EH (cell line): Measurements from ENCODE around the gene CNTRL.
"Not testable (repeated sequence)": the region's sequence is repeated elsewhere in the genome, so short reads cannot be mapped to it uniquely, and the experiment has no call there.

Experiments
- DNase-seq: peaks from one replicate; pipeline ENCODE4 v3.0.0-alpha.2; 2015; ENCODE audit warnings: low read depth

The CNTRL gene, protein sequence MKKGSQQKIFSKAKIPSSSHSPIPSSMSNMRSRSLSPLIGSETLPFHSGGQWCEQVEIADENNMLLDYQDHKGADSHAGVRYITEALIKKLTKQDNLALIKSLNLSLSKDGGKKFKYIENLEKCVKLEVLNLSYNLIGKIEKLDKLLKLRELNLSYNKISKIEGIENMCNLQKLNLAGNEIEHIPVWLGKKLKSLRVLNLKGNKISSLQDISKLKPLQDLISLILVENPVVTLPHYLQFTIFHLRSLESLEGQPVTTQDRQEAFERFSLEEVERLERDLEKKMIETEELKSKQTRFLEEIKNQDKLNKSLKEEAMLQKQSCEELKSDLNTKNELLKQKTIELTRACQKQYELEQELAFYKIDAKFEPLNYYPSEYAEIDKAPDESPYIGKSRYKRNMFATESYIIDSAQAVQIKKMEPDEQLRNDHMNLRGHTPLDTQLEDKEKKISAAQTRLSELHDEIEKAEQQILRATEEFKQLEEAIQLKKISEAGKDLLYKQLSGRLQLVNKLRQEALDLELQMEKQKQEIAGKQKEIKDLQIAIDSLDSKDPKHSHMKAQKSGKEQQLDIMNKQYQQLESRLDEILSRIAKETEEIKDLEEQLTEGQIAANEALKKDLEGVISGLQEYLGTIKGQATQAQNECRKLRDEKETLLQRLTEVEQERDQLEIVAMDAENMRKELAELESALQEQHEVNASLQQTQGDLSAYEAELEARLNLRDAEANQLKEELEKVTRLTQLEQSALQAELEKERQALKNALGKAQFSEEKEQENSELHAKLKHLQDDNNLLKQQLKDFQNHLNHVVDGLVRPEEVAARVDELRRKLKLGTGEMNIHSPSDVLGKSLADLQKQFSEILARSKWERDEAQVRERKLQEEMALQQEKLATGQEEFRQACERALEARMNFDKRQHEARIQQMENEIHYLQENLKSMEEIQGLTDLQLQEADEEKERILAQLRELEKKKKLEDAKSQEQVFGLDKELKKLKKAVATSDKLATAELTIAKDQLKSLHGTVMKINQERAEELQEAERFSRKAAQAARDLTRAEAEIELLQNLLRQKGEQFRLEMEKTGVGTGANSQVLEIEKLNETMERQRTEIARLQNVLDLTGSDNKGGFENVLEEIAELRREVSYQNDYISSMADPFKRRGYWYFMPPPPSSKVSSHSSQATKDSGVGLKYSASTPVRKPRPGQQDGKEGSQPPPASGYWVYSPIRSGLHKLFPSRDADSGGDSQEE (N-terminal part only)

DNA sequence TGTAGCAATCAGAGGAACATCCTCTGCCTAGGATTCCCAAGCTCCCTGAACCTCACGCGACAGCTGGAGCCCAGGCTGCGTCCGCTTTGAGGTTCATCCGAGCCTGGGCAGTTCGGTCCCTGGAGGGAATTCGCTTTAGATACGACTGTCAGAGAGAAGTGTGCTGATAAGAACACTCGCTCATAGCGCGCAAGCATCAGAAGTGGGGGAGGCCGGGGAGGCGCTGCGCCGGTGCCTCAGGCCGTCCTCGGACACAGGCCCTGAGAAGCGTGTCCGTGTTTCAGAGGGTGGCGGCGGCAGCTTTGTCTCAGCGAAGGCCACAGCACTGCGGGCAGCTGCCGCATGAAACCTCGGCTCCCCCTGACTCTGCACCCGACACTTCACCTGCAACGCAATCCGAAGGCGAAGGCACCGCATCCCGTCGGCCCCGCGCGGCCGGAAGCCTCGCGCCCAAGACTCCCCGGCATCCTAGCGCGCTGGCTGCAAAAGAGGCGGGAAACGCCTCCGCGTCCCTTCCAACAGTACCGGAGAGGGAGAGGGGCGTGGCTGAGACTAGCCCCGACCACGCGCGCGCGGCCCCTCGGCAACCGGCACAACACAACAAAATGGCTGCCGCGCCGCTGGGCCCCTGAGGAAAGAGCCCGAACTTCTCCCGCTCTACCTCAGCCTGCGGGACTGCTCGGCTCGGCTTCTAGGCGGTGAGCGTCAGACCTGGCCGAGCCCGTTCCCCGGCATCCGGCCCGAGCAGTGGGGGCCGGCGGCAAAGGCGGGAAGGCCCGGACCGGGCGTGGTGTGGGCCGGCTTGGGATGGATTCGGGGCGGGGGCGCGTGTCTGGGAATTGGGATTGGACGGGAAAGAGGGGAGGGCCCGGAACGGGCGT is at the start of gene CNTRL:
Gene CNTRL, plus strand, starts transcription at position 586 of the 881 bp plus-strand sequence. CDS start 13,372 bp downstream, outside the sequence.
- DNase-seq, result peak; percentile 90

- DNase-seq, result peak; percentile 51
These were observed 48.5 kb upstream of the CNTRL start for GRCh38 chr9:121026260-121026691.

DNA sequence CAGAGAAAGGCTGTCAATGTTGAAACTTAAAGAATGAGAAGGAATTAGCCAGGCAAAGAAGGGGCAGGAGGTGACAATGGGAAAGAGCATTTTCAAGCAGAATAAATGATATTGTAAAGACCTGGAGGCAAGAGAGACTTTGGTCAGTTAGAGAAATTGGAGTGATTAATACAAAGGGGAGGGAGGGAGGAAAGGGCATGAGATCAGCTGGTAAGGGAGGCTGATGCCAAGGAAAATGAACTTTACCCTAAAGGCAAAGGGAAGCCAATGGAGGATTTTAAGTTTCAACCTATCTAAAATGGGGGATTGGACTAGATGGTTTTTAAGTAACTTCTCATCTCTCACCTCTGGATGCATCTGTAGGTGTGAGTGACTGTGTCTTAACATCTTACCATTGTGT is 48.0 kb upstream of the CNTRL start:
- no peak for DNase-seq

GRCh38 chr9:121028285-121028684 is 46.5 kb upstream of the CNTRL start:
- not testable (repeated sequence) for DNase-seq

- DNase-seq, result no peak
These were observed 45.3 kb upstream of the CNTRL start for GRCh38 chr9:121029469-121029868.

GRCh38 chr9:121034529-121034928 is 40.2 kb upstream of the CNTRL start:
- no peak for DNase-seq

GRCh38 chr9:121035717-121036116 is 39.0 kb upstream of the CNTRL start:
- DNase-seq, result peak; percentile 7

DNA sequence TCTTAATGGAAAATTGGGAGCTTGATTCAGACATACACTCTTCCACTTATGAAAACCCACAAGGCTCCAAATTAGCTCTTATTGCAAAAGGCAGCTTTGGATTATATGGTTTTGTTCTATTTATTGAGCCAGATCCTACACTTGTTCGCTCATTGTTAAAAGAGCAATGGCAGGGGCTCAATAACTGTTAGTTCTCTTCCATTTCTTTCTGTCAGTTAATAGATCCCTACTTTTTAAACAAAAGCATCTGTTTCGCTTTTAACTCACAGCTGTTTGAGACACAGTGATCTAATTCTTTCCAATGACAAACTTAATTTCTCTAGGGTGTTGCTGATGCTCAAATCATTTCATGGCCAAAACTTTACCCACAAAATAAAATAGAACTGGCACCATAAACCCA is 36.4 kb upstream of the CNTRL start:
- no peak for DNase-seq

GRCh38 chr9:121038804-121039203 is 36.0 kb upstream of the CNTRL start:
- DNase-seq, result no peak

DNA sequence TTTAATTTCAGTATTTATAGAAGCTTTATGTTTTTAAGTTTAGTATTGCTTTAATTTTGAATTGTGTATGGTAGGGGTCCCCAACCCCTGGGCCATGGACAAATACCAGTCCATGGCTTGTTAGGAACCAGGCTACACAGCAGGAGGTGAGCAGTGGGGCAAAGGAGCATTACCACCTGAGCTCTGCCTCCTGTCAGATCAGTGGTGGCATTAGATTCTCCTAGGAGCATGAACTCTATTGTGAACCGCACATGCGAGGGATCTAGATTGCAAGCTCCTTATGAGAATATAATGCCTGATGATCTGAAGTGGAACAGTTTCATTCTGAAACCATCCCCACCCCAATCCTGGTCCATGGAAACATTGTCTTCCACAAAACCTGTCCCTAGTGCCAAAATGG is 26.6 kb upstream of the CNTRL start:
- DNase-seq, result no peak

DNA sequence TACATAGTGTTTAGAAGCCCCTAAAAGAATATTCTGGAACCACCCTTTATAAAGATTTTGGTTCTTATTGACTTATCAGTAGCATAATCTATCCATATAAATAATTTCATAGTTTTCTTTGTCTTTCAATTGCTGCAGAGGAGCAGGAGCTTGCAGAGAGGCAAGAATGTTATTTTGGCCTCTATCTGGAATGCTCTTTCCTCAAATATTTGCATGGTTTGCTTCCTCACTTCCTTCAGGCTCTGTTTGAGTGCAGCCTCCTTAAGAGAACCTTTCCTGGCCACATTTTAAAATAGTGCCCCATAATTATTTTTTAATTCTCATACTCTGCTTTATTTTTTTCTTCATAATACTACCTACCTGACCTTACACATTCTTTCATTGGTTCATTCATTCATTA is 26.1 kb upstream of the CNTRL start:
- DNase-seq, result peak; percentile 49

DNA sequence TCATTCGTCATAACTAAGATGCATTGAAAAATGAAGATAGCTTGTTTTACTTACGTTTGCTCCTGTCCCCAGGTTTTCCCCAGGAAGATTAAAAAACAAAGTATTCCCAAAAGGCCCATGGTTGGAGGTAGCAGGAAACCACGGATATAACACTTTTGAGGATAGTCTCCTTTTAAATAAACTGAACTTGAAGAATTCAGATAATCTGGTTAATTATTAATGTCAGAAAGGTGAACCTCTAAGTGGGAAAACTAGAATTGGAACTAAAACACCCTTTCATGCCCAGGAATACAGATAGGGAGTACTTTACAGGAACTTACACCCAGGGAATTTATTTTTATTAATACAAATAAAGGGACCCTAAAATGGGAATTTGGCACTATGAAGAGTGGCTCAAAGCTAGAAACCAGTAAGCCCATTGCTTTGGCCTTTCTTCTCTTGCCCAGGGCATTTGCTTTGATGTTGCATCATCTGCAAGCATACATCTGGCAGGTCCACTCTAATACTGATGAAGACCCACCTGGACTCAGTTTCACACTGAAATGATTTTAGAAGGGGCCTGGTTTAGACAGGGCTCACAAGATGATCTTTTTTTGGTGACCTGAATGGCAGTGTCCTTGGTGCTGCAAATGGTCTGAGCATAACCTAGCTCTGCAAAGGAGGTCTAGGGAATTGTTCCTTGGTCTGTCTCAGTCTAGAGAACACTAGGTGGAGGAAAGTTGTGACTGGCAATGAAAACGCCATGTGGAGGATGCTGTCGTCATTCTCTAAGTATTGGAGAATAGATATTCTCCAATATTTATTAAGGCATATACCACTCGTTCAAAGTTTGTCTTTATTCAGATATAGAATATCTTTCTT is 24.4 kb upstream of the CNTRL start, which contains the start of gene C5:
Gene C5, minus strand, starts transcription at position 148 of the 861 bp plus-strand sequence. Its CDS starts 29 bp downstream, at position 119.
- DNase-seq, result no peak

DNA sequence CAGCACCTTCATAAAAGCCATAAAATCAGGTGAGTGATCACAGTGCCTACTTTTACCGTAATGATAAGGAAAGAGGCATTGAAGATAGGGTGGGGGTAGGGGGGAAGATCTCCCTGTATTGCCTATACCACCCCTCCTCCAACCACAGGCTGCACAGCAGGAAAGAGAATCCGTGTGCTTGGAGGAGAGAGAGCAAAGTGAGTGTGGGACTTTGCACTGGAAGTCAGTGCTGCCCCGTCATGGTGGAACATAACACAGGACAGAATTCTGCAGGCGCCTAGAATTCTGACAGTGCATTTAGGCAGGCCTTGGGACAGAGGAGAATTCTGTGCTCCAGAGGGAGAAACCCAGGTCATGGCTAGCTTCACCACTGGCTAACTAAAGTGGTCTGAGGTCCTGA is 21.2 kb upstream of the CNTRL start:
- no peak for DNase-seq

DNA sequence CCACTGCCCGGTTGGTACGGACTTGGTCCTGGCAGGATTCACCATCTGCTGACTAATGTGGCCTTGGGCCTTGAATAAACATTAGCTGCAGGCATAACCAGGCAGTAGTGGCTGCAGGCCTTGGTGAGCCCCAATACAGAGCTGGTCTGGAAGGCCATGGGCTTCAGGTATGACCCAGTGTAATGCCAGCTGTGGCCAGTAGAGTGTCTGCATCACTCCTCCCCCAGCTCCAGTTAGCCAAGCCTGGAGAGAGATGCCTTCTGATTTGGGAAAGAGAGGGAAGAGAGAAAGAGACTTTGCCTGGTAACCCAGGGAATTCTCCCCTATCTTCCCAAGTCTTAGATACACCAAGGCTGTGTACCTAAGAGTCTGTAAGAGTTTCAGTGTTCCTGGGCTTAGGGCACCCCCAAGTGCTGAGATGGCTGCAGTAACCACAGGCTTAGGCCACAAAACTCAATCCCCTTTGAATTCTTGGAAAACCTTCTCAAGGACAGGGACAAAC is 19.1 kb upstream of the CNTRL start:
- peak; percentile 20 for DNase-seq

- DNase-seq, result peak; percentile 14
These were observed 16.9 kb upstream of the CNTRL start for GRCh38 chr9:121057821-121058220.

DNA sequence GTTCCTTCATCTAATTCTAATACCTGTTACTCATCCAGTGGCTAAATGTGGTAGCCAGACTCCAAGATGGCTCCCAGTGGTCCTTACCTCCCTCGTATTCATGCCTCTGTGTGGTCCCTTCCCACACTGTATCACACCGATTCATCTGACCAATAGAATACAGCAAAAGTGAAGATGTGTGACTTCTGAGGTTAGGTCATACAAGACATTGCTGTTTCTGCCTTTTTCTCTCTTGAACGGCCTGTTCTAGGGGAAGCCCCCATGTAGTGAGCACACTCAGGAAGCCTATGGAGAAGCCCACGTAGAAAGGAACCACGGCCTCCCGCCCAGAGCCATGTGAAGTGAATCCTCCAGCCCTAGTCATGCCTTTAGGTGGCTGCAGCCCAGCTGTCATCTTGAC is 15.2 kb upstream of the CNTRL start:
- no peak for DNase-seq

- peak; percentile 72 for DNase-seq
These were observed 14.6 kb upstream of the CNTRL start for GRCh38 chr9:121059998-121060636.

DNA sequence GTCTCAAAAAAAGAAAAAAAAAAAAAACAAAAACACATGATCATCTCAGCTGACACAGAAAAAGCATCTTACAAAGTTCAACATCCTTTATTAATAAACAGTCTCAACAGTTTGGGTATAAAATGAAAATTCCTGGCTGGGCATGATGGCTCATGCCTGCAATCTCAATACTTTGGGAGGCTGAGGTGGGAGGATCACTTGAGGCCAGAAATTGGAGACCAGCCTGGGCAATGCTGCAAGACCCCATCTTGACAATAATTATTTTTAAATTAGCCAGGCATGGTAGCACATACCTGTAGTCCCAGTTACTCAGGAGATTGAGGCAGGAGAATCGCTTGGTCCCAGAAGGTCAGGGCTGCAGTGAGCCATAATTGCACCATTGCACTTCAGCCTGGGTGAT is 7.9 kb upstream of the CNTRL start:
- DNase-seq, result no peak

DNA sequence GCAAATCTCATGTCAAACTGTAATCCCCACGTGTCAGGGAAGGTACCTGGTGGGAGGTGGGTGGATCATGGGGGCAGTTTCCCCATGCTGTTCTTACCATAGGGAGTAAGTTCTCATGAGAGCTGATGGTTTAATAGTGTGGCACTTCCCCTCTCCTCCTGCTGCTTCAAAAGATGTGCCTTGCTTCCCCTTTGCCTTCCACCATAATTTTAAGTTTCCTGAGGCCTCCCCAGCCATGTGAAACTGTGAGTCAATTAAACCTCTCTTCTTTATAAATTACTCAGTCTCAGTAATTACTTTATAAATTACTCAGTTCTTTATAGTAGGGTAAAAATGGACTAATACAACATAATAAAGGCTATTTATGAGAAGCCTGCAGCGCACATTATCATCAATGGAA is 7.1 kb upstream of the CNTRL start:
- no peak for DNase-seq
